PFSK-1 (cell line): Measurements from ENCODE around the gene ARR3.

Experiments
- FOXP2 ChIP-seq: optimal IDR thresholded peaks from 2 replicates; pipeline ENCODE3; 2011; ENCODE audit warnings: borderline replicate concordance, control low read depth, inconsistent platforms; ENCODE audit not compliant: insufficient read depth; ENCODE audit errors: extremely low read length, extremely low read depth
- POLR2AphosphoS5 ChIP-seq: IDR thresholded peaks from 2 replicates; pipeline ENCODE4 v1.6.1; 2012; ENCODE audit warnings: low read depth, mild to moderate bottlenecking, control low read depth, low read length, moderate library complexity
- SIN3A ChIP-seq: IDR thresholded peaks from 2 replicates; pipeline ENCODE4 v1.6.1; 2012; ENCODE audit warnings: mild to moderate bottlenecking, low read length, moderate library complexity, borderline replicate concordance; ENCODE audit not compliant: insufficient read depth
- TAF1 ChIP-seq: IDR thresholded peaks from 2 replicates; pipeline ENCODE4 v1.6.1; 2012; ENCODE audit warnings: low read length, control low read depth, borderline replicate concordance; ENCODE audit not compliant: insufficient read depth
- TF ChIP-seq, protein P1 (sequence below), 2 experiments: IDR thresholded peaks; 2 replicates each; pipeline versions ENCODE4 v1.6.1 to v1.8.0; 2011 to 2012; ENCODE audit warnings: low read depth in 2 of 2, low read length in 2 of 2, control low read depth in 1 of 2, inconsistent platforms in 1 of 2, mild to moderate bottlenecking in 1 of 2, moderate library complexity in 1 of 2; ENCODE audit not compliant: insufficient read depth in 1 of 2

Gene ARR3

DNA sequence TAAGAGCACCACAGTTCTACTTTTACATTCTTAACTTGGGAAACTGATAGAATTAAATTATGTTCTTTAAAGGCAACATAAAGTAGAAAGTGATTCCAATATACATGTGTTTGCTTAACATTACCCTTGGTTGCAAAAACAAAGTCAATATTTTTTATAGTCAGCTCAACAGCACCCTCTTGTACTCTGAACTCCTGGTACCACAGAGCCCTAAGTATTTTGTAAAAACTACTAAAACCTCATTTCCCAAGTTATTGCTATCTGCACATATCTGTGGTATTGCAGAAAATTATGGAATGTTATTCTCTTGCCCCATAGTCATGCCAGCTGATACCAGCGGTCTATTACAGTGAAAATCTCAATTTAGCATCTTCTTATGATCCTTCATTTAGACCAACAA, 24.7 kb downstream of the ARR3 start:
- no peak for TF ChIP-seq SIN3A
- TF ChIP-seq TAF1: no peak
- TF ChIP-seq, protein P1, sequence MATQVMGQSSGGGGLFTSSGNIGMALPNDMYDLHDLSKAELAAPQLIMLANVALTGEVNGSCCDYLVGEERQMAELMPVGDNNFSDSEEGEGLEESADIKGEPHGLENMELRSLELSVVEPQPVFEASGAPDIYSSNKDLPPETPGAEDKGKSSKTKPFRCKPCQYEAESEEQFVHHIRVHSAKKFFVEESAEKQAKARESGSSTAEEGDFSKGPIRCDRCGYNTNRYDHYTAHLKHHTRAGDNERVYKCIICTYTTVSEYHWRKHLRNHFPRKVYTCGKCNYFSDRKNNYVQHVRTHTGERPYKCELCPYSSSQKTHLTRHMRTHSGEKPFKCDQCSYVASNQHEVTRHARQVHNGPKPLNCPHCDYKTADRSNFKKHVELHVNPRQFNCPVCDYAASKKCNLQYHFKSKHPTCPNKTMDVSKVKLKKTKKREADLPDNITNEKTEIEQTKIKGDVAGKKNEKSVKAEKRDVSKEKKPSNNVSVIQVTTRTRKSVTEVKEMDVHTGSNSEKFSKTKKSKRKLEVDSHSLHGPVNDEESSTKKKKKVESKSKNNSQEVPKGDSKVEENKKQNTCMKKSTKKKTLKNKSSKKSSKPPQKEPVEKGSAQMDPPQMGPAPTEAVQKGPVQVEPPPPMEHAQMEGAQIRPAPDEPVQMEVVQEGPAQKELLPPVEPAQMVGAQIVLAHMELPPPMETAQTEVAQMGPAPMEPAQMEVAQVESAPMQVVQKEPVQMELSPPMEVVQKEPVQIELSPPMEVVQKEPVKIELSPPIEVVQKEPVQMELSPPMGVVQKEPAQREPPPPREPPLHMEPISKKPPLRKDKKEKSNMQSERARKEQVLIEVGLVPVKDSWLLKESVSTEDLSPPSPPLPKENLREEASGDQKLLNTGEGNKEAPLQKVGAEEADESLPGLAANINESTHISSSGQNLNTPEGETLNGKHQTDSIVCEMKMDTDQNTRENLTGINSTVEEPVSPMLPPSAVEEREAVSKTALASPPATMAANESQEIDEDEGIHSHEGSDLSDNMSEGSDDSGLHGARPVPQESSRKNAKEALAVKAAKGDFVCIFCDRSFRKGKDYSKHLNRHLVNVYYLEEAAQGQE (IDR thresholded peaks at IDR 0.05; ENCODE audit: insufficient read depth in 1 of 2, low read depth in 2 of 2, low read length in 2 of 2): no peak
- TF ChIP-seq POLR2AphosphoS5: no peak
- TF ChIP-seq FOXP2: no peak

DNA sequence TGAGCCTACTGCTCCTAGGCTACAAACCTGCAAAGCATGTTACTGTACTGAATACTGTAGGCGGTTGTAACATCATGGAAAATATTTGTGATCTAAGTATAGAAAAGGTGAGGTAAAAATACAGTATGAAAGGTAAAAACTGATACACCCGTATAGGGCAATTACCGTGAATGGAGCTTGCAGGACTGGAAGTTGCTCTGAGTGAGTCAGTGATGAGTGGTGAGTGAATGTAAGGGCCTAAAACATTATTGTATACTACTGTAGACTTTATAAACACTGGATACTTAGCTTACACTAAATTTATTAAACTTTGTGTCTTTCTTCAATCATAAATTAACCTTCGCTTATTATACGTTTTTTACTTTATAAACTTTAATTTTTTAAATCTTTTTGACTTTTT, 25.5 kb downstream of the ARR3 start:
- TF ChIP-seq POLR2AphosphoS5 (no peak), SIN3A (no peak), TAF1 (no peak), FOXP2 (no peak)
- TF ChIP-seq, protein P1 (IDR thresholded peaks at IDR 0.05; ENCODE audit: insufficient read depth in 1 of 2, low read depth in 2 of 2, low read length in 2 of 2): no peak

DNA sequence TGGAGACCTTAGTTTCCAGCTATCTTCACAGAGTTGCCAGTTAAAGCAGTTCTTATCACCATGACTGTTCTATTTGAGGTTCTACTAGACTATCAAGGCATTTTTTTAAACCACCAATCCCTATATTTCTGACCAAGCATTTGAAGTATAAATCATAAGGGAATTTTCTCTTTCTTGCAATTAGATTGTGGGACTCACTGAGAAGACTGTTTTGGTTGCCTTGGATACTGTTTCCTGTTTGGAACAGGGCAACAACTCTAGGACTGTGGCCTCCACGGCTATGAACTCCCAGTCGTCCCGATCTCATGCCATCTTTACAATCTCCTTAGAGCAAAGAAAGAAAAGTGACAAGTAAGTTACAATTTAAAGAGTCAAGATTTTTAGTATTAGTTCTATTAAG, 33.6 kb downstream of the ARR3 start:
- TF ChIP-seq POLR2AphosphoS5 (no peak), FOXP2 (no peak), TAF1 (no peak), SIN3A (no peak)
- TF ChIP-seq, protein P1 (IDR thresholded peaks at IDR 0.05; ENCODE audit: insufficient read depth in 1 of 2, low read depth in 2 of 2, low read length in 2 of 2): no peak

DNA sequence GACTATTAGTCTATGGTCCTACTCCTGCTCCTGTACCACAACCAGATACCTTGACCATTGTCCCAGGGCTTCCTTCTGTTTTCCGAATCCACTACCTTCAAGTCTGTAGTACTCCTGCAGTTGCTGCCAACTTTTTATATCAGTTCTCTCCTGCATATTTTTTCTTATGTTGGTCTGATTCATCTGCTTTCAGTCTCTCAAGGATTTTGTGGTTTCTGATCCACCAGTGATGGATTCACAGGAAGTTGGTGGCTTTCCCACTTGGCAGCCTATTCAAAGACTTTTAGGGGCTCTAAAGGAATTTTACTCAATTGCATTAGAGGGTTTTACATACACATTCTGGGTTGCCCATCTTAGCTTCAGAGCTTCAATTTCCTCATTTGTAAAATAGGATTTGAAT, 45.4 kb downstream of the ARR3 start:
- TF ChIP-seq POLR2AphosphoS5 (no peak), SIN3A (no peak), FOXP2 (no peak), TAF1 (no peak)
- TF ChIP-seq, protein P1 (IDR thresholded peaks at IDR 0.05; ENCODE audit: insufficient read depth in 1 of 2, low read depth in 2 of 2, low read length in 2 of 2): no peak

DNA sequence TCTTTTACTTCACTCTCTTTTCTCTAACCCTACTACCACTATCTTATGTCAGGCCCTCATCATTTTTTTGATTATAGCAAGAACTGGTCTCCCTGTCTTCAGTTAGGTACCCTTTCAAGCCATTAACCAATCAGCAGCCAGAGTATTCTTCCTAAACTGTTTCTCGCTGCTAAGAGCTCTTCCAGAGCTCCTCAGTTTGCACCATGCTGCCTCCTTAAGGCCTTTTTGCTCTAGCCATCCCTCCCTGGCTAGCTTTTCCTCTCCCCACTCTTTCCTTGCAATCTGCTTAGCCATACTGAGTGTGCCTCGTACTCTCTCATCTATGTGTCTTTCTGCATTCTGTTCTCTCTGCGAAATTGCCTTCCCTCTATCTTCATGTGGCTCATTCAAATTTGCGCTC, 54.6 kb downstream of the ARR3 start:
- TF ChIP-seq POLR2AphosphoS5: no peak
- TF ChIP-seq FOXP2: no peak
- no peak for TF ChIP-seq TAF1
